ACHN (cell line): ENCODE measurements around the gene PRSS3.
A peak's percentile ranks its signal among the peaks of the same experiment; 100 is the strongest.
"Not testable (repeated sequence)": the region's sequence is repeated elsewhere in the genome, so short reads cannot be mapped to it uniquely, and the experiment has no call there.

Experiments used
- DNase-seq: peaks from one replicate; pipeline ENCODE4 v3.0.0-alpha.2; 2015
- in situ Hi-C: cut with HindIII; loops from 2 replicates; pipeline ENCODE4 v1.10.0; 2017; ENCODE audit warnings: low sequenced_read_pairs, low pct_ligation_motif_present, low pct_unique_long_range_greater_than_20kb

PRSS3 gene

GRCh38 chr9:33813712-33814641 lies 18.6 kb downstream of the PRSS3 start:
- in situ Hi-C loops: no loop called here

GRCh38 chr9:33815781-33816180 lies 20.4 kb downstream of the PRSS3 start:
- in situ Hi-C loops: no loop called here
- no peak for DNase-seq

More at GRCh38 chr9:33813712-33814641, 18.6 kb downstream of the PRSS3 start:
- DNase-seq: peak; percentile 51

GRCh38 chr9:33816327-33817252 lies 21.2 kb downstream of the PRSS3 start, which contains the start of gene UBE2R2:
UBE2R2 (plus strand) TSS chr9:33817160; CDS start chr9:33817758, 598 bp downstream.
- in situ Hi-C loops: no loop called here
- peak; percentile 83 for DNase-seq

GRCh38 chr9:33817327-33818166 lies 22.2 kb downstream of the PRSS3 start:
- in situ Hi-C loops: no loop called here
- DNase-seq: peak; percentile 76

- DNase-seq: no peak
- in situ Hi-C loops: no loop called here
These were observed 22.9 kb downstream of the PRSS3 start for GRCh38 chr9:33818167-33818846.

- DNase-seq: no peak
- in situ Hi-C loops: no loop called here
These were observed 23.6 kb downstream of the PRSS3 start for GRCh38 chr9:33818847-33819500.

GRCh38 chr9:33820231-33820745 lies 24.9 kb downstream of the PRSS3 start:
- in situ Hi-C loops: no loop called here
- DNase-seq: no peak

- DNase-seq: no peak
- in situ Hi-C loops: no loop called here
These were observed 28.4 kb downstream of the PRSS3 start for GRCh38 chr9:33823801-33824200.

GRCh38 chr9:33827285-33827684 lies 31.9 kb downstream of the PRSS3 start:
- DNase-seq, in situ Hi-C loops: not testable (repeated sequence)

- DNase-seq, in situ Hi-C loops: not testable (repeated sequence)
These were observed 34.4 kb downstream of the PRSS3 start for GRCh38 chr9:33829641-33830230.

- no peak for DNase-seq
- in situ Hi-C loops: no loop called here
These were observed 40.4 kb downstream of the PRSS3 start for GRCh38 chr9:33835625-33836260.

GRCh38 chr9:33836261-33836660 lies 40.9 kb downstream of the PRSS3 start:
- in situ Hi-C loops, DNase-seq: not testable (repeated sequence)

- in situ Hi-C loops: no loop called here
- no peak for DNase-seq
These were observed 41.8 kb downstream of the PRSS3 start for GRCh38 chr9:33837138-33837537.

GRCh38 chr9:33840381-33840780 lies 45.0 kb downstream of the PRSS3 start:
- no peak for DNase-seq
- in situ Hi-C loops: no loop called here

- in situ Hi-C loops: no loop called here
- no peak for DNase-seq
These were observed 48.1 kb downstream of the PRSS3 start for GRCh38 chr9:33843312-33843961.

GRCh38 chr9:33846231-33846630 lies 50.9 kb downstream of the PRSS3 start:
- in situ Hi-C loops: no loop called here
- no peak for DNase-seq
